ENCODE results near the gene ATP5F1D. TPM values are rescaled to one million over a fixed set of nuclear protein-coding genes. Genes with fewer than 3 reads are reported as not detected.
A peak's percentile ranks its signal among the peaks of the same experiment; 100 is the strongest.

The ATP5F1D gene
- total and polyA plus RNA-seq, 11 donors: 201 to 1,034 (median 459) TPM

DNA sequence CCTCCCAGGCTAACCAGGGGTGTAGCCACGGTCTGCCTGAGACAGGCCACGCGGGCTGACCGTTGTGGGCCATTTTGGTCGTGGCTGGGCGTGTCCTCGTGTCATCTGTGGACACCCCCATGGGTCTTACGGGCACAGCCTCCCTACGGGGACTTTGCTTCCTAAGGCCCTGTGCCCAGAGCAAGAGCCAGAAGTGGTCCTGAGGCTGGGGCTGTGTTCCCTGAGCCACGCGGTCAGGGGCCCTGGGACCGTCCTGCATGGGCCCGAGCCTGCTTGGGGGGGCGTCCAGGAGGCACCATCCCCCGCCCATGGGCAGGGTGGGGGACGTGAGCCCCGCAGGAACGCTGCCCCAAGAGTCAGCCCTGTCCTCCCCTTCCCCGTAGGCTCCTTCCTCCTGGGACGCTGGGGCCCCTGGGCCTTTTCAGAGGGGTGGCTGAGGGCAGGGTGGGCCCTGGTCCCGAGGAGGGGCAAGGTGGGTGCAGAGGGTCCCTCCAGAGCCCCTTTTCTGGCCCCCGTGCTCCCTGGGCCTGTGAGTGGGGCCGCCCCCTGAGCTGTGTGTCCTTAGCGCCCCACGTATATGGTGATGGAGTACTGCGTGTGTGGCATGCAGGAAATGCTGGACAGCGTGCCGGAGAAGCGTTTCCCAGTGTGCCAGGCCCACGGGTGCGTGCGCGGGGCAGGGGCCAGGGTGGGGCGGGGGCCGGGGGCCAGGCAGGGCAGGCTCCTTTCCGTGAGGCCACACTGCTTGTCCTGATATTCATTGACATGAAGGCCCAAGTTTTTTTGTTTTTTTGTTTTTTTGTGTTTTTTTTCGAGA lies 22.6 kb upstream of the ATP5F1D start:
- Histone ChIP-seq H3K36me3 (peaks cover 0 to 42% (median 37%) of the 10 kb centered on the region in 9 donors), H3K4me1 (peaks cover 17 to 92% (median 72%) of the 10 kb centered on the region in 12 donors), H3K4me3 (no peak overlapping the region), H3K9me3 (no peaks in the 10 kb centered on the region), H3K27me3 (no peaks in the 10 kb centered on the region), H3K27ac (peak overlapping the region; percentile 69 to 96 (median 88))
- WGBS, 4 donors: 77 to 85% (median 81%) methylated on average over 25 to 37 of the region's 37 CpGs
- intact Hi-C loops (cut with DNase I): loop anchor here in 1 of 10 donors (2.0 kb wide), 1 partner anchor 22 kb away; the partner anchor contains the start of gene ATP5F1D
- ATAC-seq (no peak), DNase-seq (peak in 2 of 5 donors; percentile 9 to 55)
- TF ChIP-seq, protein P1, sequence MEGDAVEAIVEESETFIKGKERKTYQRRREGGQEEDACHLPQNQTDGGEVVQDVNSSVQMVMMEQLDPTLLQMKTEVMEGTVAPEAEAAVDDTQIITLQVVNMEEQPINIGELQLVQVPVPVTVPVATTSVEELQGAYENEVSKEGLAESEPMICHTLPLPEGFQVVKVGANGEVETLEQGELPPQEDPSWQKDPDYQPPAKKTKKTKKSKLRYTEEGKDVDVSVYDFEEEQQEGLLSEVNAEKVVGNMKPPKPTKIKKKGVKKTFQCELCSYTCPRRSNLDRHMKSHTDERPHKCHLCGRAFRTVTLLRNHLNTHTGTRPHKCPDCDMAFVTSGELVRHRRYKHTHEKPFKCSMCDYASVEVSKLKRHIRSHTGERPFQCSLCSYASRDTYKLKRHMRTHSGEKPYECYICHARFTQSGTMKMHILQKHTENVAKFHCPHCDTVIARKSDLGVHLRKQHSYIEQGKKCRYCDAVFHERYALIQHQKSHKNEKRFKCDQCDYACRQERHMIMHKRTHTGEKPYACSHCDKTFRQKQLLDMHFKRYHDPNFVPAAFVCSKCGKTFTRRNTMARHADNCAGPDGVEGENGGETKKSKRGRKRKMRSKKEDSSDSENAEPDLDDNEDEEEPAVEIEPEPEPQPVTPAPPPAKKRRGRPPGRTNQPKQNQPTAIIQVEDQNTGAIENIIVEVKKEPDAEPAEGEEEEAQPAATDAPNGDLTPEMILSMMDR (IDR thresholded peaks at IDR 0.05): no peak
- no peak for TF ChIP-seq POLR2A (IDR thresholded peaks at IDR 0.05)

DNA sequence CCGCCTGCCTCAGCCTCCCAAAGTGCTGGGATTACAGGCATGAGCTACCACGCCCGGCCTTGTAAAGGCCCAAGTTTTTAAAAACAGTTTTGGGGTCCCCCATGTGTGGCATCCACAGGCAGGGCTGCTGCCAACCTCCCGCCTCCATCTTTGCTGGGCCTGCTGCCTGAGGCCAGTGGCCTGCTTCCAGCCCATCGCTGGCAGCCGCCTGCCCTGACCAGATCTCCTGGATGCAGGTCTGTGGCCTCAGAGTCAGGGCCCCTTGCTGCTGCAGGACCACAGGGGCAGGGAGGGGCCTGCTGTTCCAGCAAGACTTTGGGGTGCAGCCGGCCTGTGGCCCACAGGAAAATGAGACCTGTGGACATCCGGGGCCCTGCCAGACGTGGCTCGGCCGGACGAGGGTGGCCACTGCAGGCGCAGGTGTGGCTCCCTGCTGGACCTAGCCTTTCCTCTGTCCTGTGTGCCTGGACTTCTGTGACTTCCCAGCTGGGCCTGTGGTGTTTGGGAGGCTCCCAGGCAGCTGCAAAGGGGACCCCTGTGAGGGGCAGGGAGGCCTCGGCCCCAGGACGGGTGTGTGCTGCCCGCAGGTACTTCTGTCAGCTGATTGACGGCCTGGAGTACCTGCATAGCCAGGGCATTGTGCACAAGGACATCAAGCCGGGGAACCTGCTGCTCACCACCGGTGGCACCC lies 21.6 kb upstream of the ATP5F1D start:
- no peaks in the 10 kb centered on the region for H3K27me3 ChIP-seq
- intact Hi-C loops (cut with DNase I): loop anchor here in 2 of 10 donors (2.0 kb wide), 1 partner anchor 21 kb away; the partner anchor contains the start of gene ATP5F1D (in 2 of the 2)
- peak overlapping the region in 6 of 12 donors; percentile 18 to 96 (median 64) for H3K27ac ChIP-seq
- peaks cover 13 to 82% (median 62%) of the 10 kb centered on the region in 12 donors for H3K4me1 ChIP-seq
- peak in 1 of 5 donors; percentile 57 for DNase-seq
- TF ChIP-seq POLR2A (IDR thresholded peaks at IDR 0.05): no peak
- TF ChIP-seq, protein P1 (IDR thresholded peaks at IDR 0.05): no peak
- 87 to 94% (median 89%) methylated on average over 16 to 19 of the region's 19 CpGs for WGBS, 4 donors
- no peak for ATAC-seq
- no peaks in the 10 kb centered on the region for H3K9me3 ChIP-seq
- peaks cover 0 to 52% (median 45%) of the 10 kb centered on the region in 9 donors for H3K36me3 ChIP-seq
- H3K4me3 ChIP-seq: no peak overlapping the region

DNA sequence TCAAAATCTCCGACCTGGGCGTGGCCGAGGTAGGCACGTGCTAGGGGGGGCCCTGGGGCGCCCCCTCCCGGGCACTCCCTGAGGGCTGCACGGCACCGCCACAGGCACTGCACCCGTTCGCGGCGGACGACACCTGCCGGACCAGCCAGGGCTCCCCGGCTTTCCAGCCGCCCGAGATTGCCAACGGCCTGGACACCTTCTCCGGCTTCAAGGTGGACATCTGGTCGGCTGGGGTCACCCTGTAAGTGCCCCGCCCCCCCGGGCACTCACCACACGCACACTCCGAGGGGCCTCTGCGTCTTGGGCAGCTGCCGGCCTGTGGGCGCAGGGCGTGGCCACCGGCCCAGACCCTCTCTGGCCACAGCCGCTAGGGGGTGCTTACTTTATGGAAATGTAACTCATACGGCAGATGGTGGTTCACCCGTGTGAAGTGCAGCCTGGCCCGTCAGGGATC lies 21.0 kb upstream of the ATP5F1D start:
- intact Hi-C loops (cut with DNase I): loop anchor here in 1 of 10 donors (2.0 kb wide), 1 partner anchor 20 kb away; the partner anchor contains the start of gene ATP5F1D
- TF ChIP-seq, protein P1 (IDR thresholded peaks at IDR 0.05): peak in 1 of 12 donors; percentile 11
- TF ChIP-seq POLR2A (IDR thresholded peaks at IDR 0.05): no peak
- Histone ChIP-seq H3K9me3 (no peaks in the 10 kb centered on the region), H3K27ac (peak overlapping the region in 4 of 12 donors; percentile 18 to 96 (median 40)), H3K36me3 (peaks cover 0 to 56% (median 51%) of the 10 kb centered on the region in 9 donors), H3K4me3 (no peak overlapping the region), H3K4me1 (peaks cover 13 to 77% (median 57%) of the 10 kb centered on the region in 12 donors), H3K27me3 (no peaks in the 10 kb centered on the region)
- no peak for ATAC-seq
- DNase-seq: peak in 1 of 5 donors; percentile 53
- WGBS, 4 donors: 81 to 87% (median 86%) methylated on average over 17 to 33 of the region's 33 CpGs
